Femur (tissue), 1 donor: Measurements from ENCODE around the gene LGALS9B.
"Not testable (repeated sequence)": the region's sequence is repeated elsewhere in the genome, so short reads cannot be mapped to it uniquely, and the experiment has no call there.

ENCODE experiments used
- DNase-seq: peaks from one replicate; pipeline ENCODE4 v3.0.0-alpha.2; 2017

The LGALS9B gene

GRCh38 chr17:20467447-20467846 is at the start of gene LGALS9B:
Gene LGALS9B, minus strand, starts transcription at chr17:20467539. Its CDS starts 69 bp downstream, at chr17:20467470.
- DNase-seq = not testable (repeated sequence)

GRCh38 chr17:20516986-20517385 is 49.6 kb upstream of the LGALS9B start:
- not testable (repeated sequence) for DNase-seq

- DNase-seq = not testable (repeated sequence)
Observed at GRCh38 chr17:20515099-20515498, 47.8 kb upstream of the LGALS9B start.

DNA sequence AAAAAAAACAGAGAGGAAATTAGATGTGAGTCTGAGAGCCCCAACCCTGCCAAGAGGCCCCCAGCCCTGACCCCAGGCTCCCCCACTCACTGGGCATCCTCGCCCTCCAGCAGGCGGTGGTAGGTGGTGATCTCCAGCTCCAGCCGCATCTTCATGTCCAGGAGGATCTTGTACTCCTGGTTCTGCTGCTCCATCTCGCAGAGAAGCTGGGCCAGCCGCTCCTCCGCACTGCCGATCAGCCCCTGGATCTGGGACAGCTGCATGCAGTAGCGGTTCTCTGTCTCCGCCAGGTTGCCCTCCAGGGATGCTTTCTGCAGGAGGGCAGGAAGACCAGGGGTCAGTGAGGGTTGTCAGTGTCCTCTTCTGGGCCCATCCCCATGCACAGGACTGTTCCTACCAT is 46.2 kb upstream of the LGALS9B start:
- DNase-seq = not testable (repeated sequence)

GRCh38 chr17:20512378-20512777 is 45.0 kb upstream of the LGALS9B start:
- DNase-seq = not testable (repeated sequence)

DNA sequence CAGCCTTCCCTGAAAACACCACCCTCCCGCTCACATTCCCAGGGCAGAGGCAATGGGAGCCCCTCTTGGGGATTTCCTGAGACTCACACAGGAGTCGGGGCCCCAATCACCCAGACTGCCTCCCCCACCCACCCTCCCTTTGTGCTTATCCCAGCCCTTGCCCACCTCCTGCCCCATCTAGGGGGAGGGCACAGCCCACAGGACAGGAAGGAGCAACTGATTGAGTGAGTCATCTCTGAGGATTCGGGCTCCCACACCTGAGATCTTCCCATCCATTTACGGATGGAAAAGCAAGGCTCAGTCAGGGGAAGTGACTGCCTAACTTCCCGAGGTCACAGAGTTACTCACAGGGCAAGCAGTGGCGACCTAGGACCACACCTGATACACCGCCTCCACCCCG is 44.4 kb upstream of the LGALS9B start:
- DNase-seq = not testable (repeated sequence)

DNA sequence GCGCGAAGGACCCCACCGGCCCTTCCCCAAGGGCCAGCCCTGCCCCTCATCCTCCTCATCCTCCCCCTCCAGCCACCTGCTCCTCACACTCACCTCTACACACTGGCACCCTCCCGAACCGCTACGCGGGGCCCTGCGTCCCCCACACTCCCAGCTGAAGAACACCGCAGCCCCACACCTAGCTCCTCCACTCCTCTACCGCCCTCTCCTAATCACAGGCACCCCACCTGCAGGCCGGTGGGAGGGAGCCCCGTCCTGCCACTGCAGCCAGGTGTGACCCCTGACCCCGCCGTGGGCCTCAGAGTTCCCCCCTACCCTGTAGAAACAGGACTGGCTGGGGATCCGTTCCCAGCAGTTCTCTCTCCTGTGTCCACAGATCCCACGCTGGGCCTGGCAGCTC is 38.0 kb upstream of the LGALS9B start:
- DNase-seq = not testable (repeated sequence)

DNA sequence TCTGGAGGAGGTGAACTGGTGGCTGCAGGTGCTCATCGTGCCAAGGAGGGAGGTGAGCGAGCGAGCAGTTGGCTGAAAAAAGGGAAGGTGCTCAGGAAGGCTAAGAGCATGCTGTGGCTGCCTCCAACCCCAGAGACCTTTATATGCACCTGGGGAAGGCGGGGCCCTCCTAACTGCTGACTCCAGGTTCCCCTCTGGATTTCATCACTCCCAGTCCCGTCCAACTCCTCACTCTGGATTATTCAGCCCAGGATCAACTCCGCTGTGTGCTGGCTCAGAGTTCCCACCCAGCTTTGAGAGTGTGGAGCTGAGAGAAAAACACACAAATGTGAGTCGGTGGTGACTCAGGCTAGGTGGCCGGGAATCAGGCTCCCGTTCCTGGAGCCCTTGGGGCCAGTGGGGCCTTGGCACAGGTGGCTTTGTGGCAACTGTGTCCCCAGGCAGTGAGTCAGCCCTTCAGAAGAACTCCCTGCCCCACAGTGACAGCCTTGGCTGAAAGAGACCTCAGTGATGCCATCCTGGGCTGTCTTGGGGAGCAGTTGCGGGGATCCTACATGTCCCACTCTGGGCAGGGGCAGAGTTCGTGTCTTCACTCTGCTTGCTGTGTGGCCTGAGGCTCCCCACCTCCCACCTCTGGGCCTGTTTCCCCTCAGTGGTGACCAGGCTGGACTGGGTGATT is 37.2 kb upstream of the LGALS9B start:
- DNase-seq = not testable (repeated sequence)

DNA sequence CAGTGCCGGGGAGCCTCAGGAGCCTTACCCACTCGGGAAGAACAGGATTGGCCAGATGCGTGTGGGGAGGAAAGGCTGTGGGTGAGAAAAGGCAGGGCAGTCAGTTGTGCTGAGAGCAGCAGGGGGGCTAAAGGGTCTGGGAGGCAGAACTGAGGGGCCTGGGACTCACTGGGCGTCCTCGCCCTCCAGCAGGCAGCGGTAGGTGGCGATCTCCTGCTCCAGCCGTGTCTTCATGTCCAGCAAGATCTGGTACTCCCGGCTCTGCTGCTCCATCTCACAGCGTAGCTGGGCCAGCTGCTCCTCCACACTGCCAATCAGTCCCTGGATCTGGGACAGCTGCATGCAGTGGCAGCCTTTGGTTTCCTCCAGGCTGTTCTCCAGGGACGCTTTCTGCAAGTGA is 34.6 kb upstream of the LGALS9B start:
- not testable (repeated sequence) for DNase-seq

DNA sequence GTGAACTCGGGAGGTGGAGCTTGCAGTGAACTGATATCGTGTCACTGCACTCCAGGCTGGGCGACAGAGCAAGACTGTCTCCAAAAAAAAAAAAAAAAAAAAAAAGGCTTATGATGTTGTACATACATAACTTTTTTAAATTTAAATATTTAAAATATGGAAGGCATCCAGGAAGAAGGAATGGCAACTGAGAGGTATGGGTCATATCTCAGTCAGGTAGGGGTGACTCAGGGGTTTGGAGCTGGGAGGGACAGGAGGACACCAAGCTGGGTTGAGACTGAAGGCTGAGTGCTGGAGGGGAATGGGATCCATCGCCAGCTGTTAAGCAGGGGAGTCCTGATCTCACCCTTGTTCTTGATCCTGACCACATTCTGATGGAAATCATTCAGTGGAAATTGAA is 33.0 kb upstream of the LGALS9B start:
- not testable (repeated sequence) for DNase-seq

DNA sequence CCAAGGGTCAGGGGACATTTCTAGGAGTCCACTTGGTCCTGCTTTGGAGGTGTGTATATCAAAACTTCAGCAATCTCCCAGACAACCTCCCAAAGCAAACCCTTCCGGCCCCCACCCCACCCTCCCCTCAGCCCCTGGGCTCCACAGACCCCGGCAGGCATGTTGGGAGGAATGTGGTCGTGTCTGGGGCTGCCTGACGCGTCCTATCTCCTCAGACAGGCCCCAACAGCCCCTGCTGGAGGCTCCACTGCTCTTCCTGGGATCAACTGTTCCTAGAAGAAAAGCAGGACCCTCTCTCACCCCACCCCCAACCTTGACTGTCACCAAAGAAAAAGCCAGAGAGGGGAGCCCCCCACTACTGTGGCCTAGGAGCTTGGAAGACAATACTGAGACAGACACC is 28.1 kb upstream of the LGALS9B start:
- not testable (repeated sequence) for DNase-seq

GRCh38 chr17:20494735-20495134 is 27.4 kb upstream of the LGALS9B start:
- not testable (repeated sequence) for DNase-seq

DNA sequence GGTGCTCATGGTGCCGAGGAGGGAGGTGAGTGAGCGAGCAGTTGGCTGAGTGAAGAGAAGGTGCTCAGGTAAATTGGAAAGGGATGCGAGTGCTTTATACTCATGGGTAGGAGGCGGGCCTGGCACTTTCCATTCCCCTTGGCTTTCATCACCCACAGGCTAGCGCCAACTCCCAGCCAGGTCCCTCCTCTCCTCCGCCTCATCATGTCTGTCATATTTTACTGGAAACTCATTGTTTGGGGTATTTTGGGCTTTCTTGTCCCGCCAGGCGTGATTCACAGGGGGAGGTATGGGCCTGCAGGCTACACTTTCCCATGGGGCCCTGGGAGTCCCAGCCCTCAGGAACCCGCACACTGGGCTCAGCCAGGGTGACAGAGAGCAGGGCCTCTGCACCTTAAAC is 26.8 kb upstream of the LGALS9B start:
- DNase-seq = not testable (repeated sequence)

GRCh38 chr17:20492971-20493370 is 25.6 kb upstream of the LGALS9B start:
- DNase-seq = not testable (repeated sequence)

DNA sequence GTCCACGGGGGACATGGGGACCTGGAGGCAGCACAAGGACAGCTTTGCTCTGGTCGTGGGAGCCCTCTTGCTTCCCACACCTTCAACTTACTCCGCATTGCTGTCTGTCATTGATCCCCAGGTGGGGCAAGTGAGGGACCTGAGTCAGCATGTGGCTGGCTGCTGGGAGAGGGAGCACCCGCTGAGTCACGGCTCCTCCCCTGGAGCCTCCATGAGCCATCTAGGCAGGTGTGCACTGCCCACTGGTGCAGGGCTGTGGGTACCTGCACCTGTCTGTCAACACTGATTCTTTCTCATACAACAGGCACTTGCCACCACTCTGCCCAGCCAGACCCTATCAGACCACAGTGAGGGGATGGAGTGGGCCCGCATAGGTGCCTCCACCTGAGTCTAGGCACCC is 24.8 kb upstream of the LGALS9B start:
- DNase-seq = not testable (repeated sequence)

GRCh38 chr17:20484930-20485329 is 17.6 kb upstream of the LGALS9B start:
- not testable (repeated sequence) for DNase-seq

GRCh38 chr17:20479889-20480591 is 12.7 kb upstream of the LGALS9B start:
- not testable (repeated sequence) for DNase-seq

GRCh38 chr17:20477398-20478071 is 10.2 kb upstream of the LGALS9B start:
- not testable (repeated sequence) for DNase-seq

GRCh38 chr17:20475137-20475831 is 7.9 kb upstream of the LGALS9B start:
- not testable (repeated sequence) for DNase-seq

GRCh38 chr17:20474081-20474480 is 6.7 kb upstream of the LGALS9B start:
- DNase-seq = not testable (repeated sequence)

DNA sequence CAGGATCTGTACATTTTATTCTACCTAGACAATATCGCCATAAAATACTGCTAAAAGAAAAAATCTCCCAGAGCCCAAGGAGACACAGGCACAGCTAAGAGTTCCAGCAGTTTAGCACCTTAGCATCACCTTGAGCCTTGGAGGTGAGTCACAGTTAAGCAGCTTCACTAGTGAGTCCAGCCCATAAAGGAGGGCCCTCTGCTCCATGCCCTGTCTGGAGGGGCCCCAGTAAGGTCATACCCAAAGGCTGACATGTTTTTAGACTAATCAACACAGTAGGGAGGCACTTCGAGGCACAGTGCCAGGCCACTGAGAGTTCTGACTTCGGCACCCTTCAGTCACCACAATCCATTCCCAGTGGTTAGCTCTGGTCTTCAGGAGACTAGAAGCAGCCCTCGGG is 2.6 kb upstream of the LGALS9B start:
- not testable (repeated sequence) for DNase-seq

DNA sequence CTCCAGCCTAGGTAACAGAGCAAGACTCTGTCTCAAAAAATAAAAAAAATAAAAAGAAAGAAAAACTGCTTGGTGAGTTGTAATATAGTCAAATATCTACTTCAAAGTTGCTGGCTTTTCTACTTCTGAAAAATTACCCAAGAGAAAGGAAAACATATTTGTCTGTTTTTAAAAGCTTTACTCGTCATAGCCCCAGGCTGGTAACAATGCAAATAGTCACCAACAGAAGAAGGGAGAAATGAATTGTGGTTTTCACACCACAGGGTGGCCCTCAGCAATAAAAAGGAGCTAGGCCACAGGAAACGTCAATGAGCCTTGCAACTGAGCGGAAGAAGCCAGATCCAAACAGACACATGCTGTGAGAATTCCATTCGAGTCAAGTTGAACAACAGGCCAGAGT is 1.8 kb upstream of the LGALS9B start:
- DNase-seq = not testable (repeated sequence)

DNA sequence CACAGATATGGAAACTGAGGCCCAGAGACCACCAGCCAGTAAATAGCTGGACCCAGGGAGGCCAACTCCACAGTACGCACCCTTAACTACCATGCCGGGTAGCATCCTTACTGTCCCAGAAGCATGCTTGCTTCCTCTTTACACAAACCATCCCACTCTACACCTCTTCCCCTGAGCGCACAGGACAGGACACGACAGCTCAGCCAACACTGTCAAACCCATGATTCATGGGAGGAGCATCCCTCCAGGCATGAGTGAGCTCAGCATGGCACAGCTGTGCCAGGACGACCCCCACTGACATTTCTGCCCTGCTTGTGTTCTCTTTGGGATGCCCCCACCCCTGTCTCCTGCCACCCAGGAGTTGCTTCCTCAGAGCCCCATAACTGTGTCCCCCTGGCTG is 340 bp downstream of the LGALS9B start:
- DNase-seq = not testable (repeated sequence)
